Dedifferentiated amniotic fluid mesenchymal stem cell (primary cell): Measurements from ENCODE around the gene HDC.

Source experiments
- DNase-seq: peaks from one replicate; pipeline ENCODE4 v3.0.0-alpha.2; 2016; ENCODE audit errors: extremely low spot score

Gene HDC

GRCh38 chr15:50225057-50225456 lies 40.5 kb downstream of the HDC start:
- DNase-seq = no peak

- DNase-seq = no peak
Observed at GRCh38 chr15:50224606-50225005, 40.9 kb downstream of the HDC start.

GRCh38 chr15:50222181-50222580 lies 43.3 kb downstream of the HDC start:
- no peak for DNase-seq

- no peak for DNase-seq
Observed at GRCh38 chr15:50219820-50220219, 45.7 kb downstream of the HDC start.

- no peak for DNase-seq
Observed at GRCh38 chr15:50218691-50219090, 46.8 kb downstream of the HDC start.

- DNase-seq = no peak
Observed at GRCh38 chr15:50218291-50218690, 47.2 kb downstream of the HDC start.

- DNase-seq = no peak
Observed at GRCh38 chr15:50210462-50211157, 54.9 kb downstream of the HDC start.

- no peak for DNase-seq
Observed at GRCh38 chr15:50209809-50210208, 55.7 kb downstream of the HDC start.

- DNase-seq = no peak
Observed at GRCh38 chr15:50206020-50206419, 59.5 kb downstream of the HDC start.

GRCh38 chr15:50202003-50202402 lies 63.5 kb downstream of the HDC start:
- DNase-seq = no peak

GRCh38 chr15:50192926-50193620 lies 72.5 kb downstream of the HDC start:
- no peak for DNase-seq

GRCh38 chr15:50192164-50192563 lies 73.4 kb downstream of the HDC start:
- DNase-seq = no peak
